ENCODE measurements around the gene FBN1.

Gene FBN1

DNA sequence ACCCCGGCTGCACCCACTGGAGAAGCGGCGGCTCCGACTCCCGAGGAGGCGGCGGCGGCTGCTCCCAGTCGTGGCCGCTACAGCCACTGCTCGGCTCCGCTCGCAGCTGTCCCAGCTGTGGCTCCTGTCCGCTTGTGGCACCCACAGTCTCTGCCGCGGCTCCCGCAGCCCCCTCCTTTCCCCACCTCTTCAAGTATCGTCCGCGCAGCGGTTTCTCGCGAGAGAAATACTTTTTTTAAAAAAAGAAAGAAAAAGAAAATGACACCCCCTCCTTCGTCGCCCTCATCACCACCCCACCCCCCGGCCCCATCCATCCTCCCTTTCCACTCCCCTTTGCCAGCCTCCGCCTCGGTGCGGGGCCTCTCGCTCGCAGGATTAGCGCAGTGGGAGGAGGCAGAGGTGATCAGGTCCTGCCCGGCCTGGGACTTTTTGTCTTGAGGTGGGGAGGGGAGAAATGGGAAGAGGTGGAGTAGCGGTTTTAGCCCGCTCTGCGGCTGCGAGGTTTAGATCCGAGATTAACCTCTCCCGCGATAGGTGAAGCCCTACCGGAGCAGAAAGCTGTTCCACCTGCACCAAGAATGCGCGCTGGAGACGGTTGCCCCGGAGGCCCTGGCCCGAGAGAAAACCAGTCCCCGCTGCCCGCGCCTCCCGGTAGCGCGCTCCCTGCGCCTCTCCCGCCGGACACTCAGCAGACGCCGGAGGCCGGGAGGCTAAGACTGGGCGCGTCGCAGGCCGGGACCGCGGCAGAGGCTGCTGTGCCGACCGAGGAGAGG is at the start of gene FBN1:
Gene FBN1 (minus strand): TSS at position 152 of the 773 bp plus-strand sequence. CDS start 940 bp downstream, outside the sequence.
- peak; percentile 95 for DNase-seq (ENCODE audit: low read depth)

DNA sequence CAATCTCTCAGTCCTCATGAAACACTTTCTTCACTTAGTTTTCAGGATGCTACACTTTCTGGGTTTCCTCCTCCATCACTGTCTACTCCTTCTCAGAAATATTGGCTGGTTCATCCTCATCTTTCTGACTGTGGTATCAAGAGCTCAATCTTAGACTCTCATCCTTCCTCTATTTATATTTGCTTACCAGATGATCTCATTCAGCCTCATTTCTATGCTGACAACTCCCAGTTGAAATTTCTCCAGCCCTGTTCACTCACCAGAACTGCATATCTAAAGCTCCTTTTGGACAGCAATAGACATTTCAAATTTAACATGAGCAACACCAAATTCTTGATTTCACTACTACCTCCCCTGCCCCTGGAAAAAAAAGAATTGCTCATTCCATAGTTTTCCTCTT is 48.0 kb upstream of the FBN1 start:
- peak; percentile 72 for DNase-seq (ENCODE audit: low read depth)

DNA sequence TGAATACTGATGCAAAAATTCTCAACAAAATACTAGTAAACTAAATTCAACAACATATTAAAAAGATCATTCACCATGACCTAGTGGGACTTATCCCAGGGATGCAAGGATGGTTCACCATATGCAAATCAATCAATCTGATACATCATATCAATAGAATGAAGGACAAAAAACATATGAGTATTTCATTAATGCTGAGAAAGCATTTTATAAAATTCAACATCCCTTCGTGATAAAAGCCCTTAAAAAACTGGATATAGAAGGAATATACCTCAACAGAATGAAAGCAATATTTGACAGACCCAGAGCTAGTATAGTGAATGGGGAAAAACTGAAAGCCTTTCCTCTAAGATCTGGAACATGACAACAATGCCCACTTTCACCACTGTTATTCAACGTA is 43.0 kb upstream of the FBN1 start:
- DNase-seq (ENCODE audit: low read depth), result no peak

DNA sequence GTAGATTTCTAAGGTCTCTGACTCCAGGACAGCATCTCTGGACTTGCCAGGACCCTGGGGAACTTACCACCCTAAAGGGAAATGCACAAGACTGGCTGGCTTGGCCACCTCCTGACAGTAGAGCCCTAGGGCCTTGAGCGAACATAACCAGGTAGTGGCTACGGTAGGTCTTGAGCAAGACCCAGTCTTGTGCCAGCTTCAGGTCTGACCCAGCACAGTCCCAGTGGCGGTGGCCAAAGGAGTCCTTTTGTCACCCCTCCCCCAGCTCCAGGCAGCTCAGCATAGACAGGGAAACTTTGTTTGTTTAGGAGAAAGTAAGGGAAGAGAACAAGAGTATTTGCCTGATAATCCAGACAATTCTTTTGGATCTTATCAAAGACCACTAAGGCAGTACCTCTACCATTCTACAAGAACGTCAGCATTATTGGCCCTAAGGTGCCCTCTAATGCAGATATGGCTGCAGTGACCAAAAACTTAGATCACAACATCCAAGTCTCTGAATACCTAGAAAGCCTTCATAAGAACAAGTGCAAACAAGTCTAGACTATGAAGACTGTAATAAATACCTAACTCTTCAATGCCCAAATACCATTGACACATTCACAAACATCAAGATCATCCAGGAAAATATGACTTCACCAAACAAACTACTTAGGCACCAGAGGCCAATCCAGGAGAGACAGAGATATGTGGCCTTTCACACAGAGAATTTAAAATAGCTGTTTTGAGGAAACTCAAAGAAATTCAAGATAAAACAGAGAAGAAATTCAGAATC is 38.7 kb upstream of the FBN1 start:
- no peak for DNase-seq (ENCODE audit: low read depth)

DNA sequence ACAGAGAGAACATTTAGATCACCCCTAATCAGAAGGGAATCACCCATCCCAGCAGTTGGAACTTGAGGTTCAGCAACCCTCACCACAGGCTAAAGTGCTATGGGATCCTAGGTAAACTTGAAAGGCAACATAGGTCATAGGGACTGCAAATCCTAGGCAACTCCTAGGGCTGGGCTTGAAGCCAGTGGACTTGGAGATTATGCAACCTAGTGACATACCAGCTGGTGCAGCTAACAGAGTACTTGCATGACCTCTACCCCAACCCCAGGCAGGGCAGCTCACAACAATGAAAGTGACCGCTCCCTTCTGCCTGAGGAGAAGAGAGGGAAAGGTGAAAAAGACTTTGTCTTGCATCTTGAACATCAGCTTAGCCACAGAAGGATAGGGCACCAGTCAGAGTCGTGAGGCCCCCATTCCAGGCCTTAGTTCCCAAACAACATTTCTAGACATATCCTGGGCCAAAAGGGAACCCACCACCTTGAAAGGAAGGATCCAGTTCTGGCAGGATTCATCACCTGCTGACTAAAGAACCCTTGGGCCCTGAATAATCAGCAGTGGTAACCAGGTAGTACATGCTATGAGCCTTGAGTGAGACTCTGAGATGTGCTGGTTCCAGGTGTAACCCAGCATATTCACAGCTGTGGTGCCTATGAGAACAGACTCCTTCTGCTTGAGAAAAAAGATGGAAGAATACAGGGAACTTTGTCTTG is 37.6 kb upstream of the FBN1 start:
- DNase-seq (ENCODE audit: low read depth), result peak; percentile 70

DNA sequence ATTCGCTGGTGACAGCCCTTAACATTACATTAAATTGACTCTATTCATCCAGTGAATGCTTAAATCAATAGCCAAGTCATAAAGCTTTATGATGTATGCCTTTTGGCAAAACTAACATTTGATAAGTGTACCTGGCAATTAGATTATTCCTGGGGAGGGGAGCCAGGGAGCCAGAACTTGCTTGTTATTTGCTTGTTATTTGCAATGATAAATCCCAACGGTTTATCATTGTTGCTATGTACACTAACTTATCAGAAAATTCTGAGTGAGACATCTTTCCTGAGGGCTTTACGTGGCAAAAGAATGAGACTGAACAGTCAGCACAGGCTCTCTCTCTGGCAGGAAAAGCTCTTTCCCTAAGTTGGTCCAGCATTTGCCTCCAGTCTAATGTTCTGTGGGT is 35.8 kb upstream of the FBN1 start:
- DNase-seq (ENCODE audit: low read depth), result peak; percentile 93

DNA sequence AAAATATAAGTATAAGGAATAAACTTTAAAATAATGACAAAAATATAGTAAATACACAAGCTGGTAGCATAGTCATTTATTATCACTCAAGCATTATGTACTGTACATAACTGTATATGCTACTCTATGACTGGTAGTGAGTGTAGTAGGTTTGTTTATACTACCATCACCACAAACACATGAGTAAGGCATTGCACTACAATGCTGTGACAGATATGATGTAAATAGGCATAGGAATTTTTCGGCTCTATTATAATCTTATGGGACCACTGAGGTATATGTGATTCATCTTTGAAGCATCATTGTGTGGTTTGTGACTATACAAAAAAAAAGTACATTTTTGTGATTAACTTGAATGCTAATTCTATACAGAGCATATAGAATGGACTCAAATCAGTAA is 35.3 kb upstream of the FBN1 start:
- DNase-seq (ENCODE audit: low read depth), result peak; percentile 98

DNA sequence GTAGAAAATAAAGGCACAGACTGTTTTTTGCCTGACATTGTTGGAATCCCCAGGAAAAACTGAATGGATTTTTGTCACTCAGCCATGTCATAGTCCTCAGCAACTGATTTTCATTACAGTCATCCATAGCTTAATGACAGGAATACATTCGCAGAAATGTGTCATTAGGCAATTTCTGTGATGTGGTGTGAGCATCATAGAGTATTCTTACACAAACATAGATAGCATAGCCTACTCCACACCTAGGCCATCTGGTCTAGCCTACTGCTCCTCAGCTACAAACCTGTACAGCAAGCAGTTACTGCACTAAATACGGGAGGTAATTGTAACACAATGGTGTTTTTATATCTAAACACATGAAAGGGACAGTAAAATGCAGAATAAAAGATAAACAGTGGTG is 34.4 kb upstream of the FBN1 start:
- peak; percentile 45 for DNase-seq (ENCODE audit: low read depth)

DNA sequence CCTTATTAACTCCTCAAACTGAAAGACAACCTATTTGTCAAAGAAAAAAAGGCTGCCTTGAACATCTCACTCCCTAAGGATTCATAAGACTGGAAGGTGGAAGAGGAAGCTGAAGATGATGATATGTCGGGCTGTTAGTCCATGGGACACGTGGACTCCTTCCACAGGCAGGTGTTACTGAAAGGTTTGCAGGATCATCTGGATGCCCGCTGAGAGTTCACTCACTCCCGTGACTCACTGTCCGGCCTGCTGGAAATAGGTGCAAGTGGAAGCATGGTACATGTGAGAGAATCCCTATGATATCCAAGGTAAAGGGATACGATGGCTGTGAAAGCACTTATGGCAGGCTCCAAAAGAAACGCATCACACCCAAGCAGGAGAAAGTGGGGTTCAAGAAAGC is 33.3 kb upstream of the FBN1 start:
- no peak for DNase-seq (ENCODE audit: low read depth)

DNA sequence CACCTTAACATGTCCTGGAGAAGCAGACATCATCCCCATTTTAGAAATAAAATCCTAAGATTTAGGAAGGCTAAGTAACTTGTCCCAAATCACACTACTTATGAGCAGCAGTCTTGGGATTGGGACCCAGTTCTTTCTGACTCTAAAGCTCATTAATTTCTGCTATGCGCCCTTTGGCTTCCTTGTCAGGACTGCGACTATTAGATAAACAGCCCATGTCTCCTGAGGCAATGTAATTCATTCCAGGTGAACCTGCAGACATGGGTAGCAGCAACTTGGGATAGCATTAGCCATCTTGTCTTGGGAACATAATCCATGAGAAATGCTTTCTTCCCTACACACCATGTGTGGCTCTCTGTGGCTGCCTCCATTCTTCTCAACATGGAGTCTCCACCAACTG is 32.3 kb upstream of the FBN1 start:
- no peak for DNase-seq (ENCODE audit: low read depth)

DNA sequence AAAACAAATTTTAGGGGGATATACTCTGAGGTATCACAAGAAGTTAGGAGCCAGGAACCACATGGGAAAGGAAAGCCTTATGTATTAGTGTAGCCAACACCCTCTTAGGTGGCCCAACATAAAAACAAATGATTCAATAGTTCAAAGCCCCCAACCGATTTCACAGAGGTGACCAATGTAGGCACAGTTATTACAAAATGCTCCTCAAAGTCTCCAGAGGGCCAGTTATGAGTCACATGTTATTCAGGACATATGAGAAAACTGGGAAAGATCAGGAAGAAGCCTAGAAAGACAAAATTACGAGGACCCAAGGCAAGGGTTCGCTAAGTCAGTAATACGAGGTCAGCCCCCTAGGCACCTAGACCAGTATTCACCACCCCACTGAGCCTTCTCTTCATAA is 29.9 kb upstream of the FBN1 start:
- DNase-seq (ENCODE audit: low read depth), result peak; percentile 71

DNA sequence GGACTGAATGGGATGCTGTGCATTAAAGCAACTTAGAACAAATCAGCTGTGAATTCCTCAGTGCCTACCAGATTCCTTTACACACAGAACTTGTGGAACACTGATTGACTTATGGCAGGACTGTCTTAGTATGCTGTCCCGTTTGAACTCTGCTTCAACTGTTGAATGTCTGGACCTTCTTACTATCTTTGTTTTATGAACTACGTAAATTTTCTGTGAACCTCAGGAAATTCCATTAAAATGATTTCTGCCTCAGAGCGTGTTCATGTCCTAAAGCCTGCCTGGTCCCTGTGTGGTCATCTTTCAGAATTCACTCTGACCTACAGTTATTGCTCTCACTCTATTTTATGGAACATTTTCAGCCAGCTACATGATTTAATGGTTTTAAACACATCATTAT is 29.4 kb upstream of the FBN1 start:
- peak; percentile 60 for DNase-seq (ENCODE audit: low read depth)

DNA sequence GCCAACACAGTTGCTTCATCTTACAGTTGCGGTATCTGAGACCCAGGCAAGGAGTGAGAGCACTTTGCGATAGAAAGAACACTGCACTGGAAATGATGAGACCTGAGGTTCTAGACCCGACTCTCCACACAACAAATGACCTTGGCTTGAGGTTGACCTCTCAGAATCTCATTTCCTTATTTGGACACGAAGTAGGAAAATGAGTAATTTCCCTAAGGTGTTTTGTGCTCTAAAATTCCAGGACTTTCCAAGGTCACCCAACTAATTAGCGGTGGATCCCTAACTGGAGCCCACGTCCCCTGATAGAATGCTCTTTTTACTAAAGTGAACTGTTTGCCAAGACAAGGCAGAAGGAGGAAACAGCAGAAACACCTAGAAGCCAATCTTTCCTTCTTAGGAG is 26.7 kb upstream of the FBN1 start:
- no peak for DNase-seq (ENCODE audit: low read depth)

DNA sequence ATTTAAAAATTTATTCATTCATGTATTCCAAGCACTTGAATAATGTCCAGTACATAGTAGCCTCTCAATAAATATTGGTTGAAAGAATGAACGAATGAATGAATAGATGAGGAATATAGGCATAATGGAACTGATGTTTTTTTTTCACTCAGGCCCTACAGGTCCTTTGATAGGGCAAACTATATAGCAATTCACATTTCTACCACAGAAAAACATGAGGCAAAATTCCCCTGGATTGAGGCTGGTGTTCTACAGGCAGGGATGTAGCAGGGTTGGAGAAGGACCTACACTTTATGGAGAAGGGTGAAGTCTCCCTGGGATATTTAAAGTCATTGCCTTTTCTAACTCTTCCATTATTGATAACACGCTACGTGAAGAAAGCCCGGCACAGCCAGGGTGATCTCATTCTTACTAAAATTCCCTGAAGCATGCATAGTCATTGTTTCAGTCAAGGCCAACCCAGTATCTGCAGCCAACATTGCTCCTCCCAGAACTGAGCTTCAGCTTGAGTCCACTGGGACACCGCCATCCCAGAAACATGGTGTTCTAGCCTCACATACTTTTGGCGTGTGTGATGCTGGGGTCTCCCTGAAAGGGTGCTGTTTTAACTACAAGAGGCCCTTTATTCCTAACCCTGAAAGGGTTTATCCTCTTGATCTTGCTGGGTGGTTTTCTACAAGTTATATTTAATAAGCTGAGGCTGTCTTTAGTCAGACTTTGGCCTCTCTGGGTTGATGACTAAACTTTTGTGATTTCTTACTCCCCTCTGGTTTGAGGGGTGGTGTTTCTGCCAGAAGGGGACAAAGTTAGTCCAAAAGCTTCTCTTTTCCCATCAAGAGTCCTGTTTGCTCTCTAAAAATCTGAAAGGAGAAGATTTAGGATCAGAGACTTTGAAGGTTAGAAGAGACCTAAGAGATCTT is 25.9 kb upstream of the FBN1 start:
- DNase-seq (ENCODE audit: low read depth), result peak; percentile 92

DNA sequence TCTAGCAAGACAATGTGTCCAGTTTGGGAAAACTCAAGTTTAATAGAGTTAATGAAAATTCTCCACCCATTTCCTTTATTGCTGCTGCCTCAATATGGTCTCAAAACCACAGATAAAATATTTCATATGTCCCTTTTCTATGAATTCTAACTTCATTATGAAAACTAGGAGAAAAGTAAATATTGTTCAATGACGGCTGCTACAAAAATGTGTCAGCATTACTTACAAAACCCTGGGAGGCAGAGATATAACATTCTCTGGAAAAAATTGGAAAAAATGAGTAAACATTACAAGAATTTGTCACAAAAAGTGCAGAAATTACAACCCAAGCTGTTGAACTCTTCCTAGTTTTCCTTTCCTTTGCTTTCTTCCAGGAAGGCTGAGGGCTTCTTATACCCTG is 22.2 kb upstream of the FBN1 start:
- DNase-seq (ENCODE audit: low read depth), result peak; percentile 47

DNA sequence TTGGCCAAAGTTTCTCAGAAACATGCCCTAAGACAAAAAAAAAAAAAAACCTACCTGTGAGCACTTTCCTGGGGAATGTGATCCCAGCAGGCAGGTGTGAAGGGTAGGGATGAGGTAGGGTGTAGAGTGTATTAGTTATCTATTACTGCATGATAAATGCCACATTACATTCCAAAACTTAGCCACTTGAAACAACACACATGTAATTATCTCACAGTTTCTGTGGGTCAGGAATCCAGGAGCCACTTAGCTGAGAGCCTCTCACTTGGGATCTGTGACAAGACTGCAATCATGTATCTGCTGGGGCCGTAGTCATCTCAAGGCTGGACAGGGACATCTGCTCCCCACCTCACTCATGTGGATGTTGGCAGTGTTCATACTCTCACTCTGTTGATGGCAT is 18.9 kb upstream of the FBN1 start:
- DNase-seq (ENCODE audit: low read depth), result no peak

DNA sequence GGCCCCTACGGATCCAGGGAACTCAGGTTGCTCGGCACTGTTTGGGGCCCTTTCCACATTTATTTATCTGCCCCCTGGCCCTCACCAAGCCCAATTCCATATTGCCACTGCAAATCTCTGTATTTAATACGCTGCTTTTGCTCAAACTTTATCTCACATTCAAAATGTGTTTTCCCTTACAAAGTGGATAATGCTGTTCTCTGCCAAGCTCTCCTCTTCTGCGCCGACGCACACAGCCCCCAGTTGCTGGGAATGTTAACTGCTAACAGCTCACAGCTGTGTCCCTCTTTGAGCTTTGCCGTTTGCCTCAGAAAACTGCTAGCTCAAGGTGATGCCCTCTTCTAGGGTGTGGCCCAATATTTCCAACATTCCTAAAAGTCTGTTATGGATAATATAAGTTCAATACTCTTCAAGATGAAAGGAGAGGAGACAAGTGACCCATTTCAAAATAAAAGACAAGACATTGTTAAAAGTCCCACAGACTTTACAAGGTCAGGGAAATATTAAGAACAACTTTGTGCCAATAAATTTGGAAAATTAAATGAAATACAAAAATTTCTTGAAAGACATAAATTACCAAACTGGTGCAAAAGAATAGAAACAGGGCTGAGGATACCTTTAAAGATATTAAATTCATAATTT is 12.6 kb upstream of the FBN1 start:
- DNase-seq (ENCODE audit: low read depth), result no peak

DNA sequence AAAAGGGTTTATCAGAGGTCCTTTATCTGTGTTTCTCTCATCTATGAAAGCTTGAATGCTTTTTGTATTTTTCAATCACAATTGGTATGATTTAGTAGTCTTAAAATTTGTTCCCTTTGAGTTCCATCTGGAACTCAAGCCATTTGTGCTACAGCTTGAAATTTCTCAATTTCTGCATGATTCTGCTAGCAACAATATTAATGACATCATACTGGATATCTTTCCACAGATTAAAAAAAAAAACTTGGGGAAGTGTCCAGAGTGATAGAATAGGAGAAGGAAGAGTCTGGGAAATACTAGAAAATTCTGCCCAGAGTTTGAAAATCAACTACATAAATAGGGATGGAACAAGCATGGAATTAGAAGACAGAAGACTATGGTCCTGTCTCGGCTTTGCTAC is 9.3 kb upstream of the FBN1 start:
- DNase-seq (ENCODE audit: low read depth), result no peak

DNA sequence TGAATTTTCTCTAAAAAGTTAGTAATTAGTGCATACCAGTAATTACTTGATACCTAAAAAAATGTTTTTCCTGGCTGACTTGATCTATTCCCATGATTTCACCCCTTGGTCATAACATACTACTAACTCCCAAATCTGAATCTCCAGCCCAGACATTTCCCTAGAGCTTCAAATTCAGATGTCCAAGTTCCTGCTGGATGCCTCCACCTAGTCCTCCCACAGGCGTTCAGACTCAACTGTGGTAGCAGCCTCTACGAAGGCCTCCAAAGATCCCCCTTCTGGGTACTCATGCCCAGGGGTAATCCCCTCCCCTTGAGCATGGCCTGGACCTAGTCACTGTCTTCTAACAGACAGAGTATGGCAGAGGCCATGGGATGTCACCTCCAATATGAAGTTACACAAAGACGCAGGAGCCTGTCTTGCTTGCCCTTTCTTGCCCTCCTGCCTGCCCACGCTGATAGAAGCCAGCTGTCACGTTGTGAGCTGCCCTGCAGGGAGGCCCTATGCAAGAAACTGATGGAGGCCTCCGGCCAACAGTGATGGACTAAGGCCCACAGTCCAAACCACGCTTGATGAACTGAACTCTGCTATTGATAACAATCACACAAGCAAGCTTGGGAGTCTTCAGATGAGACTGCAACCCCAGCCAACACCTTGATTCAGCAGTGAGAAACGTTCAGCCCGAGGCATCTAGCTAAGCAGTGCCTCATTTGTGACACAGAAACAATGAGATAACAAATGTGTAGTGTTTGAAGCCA is 8.6 kb upstream of the FBN1 start:
- DNase-seq (ENCODE audit: low read depth), result no peak

DNA sequence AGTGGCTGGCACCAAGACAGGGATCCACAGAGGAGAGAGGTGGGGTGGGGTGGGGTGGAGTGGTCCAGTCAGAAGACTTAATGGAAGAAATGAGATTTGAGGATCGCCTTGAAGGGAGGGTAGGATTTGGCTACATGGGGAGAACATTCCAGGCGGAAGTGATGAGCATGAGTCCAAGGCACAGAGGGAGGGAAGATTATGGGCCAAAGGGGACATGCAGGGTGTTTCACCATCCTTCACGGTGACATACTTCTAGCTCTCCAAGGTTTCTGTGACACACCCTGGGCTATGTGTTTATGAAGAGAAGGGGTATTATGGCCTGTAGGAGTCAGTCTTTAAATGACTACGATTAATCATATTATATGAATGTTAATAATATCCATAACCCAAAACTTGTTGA is 7.7 kb upstream of the FBN1 start:
- DNase-seq (ENCODE audit: low read depth), result no peak

Measured in ELR (cell line).